Stimulated activated CD4-positive, alpha-beta T cell treated with anti-CD3 and anti-CD28 coated beads, Interleukin-4, amount 100 ng/mL, for 1 hour (primary cell): ENCODE results near the gene RBP3.
A peak's percentile ranks its signal among the peaks of the same experiment; 100 is the strongest.

Source experiments
- DNase-seq: peaks from one replicate; pipeline ENCODE4 v3.0.0-alpha.2; 2020

Gene RBP3

DNA sequence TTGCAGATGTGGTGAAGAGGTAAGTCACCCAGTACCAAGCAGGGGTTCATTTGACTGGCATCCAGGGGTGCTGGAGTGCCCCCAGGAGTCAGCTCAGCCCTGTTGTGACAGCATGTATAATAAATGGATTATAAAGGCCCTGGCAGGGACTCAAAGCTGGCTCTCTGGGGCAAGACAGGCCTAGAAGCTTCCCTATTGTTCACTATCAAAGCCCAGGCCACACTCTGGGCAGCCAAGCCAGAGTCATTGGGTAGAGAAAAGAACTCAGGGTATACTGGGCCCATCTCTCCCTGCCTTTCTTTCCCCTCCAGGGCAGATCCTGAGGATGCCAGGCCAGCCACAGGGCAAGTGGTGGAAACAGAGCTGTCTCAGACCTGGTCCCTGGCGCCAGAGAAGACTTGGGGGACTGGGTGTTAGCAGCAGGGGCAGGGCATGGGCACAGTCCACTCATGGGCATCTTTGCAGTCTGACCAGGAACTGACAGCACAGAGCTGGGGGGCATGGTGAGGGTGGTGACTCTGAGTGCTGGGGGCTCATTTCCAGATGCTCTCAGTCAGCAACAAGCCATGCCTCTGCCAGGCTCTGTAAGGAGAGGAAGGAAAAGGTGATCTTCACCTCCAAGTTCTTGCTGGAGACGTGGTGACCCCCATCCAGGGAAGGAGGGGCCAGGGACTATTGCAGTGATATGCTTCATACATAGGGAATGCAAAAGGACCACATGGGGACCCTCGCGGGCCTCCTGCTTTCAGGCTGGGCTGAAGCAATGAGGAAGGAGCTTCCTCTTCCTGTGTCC, 11.7 kb downstream of the RBP3 start:
- DNase-seq: no peak

- DNase-seq: no peak
Observed at GRCh38 chr10:47360419-47361040, 12.4 kb downstream of the RBP3 start.

DNA sequence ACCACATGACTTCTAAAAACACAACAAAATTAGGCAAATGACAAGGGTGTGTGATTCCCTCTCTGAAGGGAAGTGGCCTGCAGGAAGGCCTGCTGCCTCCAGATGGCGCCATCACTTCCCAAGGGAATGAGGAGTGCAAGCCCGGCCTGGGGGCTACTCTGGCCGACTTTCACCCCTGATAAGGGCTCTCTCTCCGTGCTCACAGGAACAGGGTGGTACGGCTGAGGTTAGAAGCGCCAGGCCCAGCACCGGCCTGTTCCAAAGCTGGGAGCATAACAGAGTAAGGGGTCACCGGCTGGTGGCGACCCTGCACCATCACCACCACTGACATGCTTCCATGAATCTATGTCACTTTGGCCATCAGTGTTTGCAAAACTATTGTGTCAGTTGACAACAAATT, 13.1 kb downstream of the RBP3 start:
- peak; percentile 9 for DNase-seq

DNA sequence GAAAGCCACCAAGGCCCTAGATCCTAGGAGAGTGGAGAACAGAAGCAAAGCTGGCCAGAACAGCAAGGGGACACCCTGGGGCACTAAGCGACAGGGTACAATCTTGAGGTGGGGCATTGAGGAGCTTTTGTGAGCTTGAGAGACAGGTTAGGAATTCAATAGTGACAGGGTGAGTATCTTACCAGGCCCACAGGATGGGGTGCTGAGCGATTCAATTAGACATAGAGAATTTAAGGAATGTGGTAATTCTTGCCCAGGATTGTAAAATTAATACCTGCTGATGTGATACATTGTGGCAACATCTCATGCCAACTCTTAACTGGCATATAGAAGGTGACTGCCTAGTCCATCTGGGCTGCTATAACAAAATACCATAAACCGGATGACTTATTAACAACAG, 14.0 kb downstream of the RBP3 start:
- DNase-seq: no peak

- DNase-seq: no peak
Observed at GRCh38 chr10:47363781-47364180, 15.6 kb downstream of the RBP3 start.

- no peak for DNase-seq
Observed at GRCh38 chr10:47364366-47364765, 16.2 kb downstream of the RBP3 start.

- DNase-seq: no peak
Observed at GRCh38 chr10:47364911-47365310, 16.7 kb downstream of the RBP3 start.

DNA sequence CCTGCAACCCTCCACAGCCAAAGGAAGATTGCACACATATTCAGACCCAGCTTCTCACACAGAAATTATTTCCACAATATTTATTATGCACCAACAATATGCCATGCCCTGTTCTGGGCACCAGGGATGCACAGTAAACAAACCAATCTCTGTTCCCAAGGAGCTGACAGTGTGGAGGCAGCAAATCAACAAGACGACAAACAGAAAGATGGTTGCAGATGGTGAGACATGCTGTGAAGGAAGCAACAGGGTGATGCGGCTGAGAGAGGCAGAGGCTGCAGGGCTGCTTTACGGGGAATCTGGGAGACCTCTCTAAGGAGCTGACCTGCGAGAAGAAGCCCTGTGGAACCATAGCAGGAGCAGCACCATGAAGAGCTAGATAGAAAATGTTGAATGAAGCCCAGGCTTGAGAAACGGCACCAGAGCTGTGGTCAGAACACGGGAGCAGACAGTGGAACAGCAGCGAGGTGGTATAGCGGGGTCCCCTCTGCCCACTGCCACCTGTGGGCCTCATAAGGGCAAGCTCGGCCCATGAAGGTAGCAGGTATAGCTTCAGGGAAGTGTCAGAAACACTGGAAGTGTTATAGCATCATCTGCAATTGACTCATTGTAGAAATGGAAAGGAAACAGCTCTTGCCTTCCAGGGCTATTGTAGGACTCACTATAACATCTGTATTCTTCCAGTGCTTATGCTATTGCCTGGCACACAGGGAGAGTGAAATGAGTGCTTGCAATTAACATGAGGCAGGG, 17.4 kb downstream of the RBP3 start:
- no peak for DNase-seq

- no peak for DNase-seq
Observed at GRCh38 chr10:47366181-47366631, 18.0 kb downstream of the RBP3 start.

GRCh38 chr10:47366731-47367460, 18.7 kb downstream of the RBP3 start:
- no peak for DNase-seq

GRCh38 chr10:47367646-47368045, 19.5 kb downstream of the RBP3 start:
- no peak for DNase-seq

- DNase-seq: no peak
Observed at GRCh38 chr10:47368431-47369180, 20.4 kb downstream of the RBP3 start.

DNA sequence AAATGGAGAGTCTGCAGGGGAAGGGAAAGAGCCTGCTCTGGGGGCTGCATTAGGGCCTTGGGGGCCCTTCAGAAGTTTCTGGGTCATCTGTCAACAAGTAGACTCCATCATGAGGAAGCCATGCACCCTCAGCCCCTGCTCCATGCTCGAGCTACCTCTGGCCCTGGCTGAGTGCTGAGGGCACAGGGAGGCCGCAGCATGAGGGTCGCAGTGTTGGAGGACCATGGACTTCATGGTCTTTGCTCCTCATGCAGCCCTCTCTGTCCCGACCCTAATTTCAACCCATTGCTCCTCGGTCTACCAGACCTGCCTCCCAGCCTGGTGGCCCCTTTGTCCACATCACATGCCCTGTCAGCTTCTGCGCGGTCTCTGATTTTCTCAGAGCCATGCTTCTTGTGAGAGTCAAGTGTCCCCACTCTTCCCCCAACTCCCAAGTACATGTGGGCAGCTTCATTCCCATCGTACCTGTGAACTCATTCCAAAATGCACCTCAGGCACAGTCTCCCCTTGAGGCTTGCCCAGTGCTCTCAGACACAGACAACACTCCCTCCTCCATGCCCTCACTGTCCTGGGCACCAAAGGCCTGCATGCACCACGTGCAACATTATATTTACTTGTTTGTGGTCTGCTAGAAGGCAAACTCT, 21.2 kb downstream of the RBP3 start:
- no peak for DNase-seq

DNA sequence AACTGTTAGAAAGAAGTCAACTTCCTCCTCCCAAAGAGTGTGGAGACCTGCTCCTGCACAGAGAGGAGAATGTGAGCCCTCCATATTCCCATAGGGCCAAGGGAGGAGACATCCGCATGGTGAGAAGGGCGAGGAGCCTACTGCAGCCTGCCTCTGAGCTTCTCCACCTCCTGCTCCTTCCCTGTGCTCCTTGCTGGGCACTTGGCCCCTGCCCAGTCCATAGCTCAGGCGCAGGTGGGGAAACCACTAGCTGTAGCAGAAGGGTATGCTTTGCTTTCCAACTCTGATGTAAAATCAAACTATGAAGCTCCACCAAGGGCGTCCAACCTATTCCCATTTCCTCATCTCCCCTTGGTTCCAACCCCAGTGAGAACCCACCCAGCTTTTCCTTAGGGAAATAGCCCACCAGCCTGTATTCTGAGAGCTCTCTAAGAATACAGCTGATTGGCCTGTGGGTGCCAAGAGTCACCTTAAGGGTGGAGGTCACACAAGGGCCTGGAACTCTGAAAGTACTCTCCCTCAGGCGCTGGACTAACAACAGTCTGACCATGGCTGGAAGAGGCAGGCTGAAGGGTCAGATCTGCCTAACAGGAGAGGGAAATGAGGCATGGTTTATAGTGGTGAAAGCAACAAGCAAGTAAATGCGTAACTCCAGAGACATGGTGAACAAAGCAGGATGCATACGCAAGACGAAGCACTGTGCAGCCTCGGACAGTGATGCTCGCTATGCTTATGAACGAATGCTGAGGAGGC, 22.0 kb downstream of the RBP3 start:
- no peak for DNase-seq

GRCh38 chr10:47370878-47371277, 22.7 kb downstream of the RBP3 start:
- no peak for DNase-seq

- no peak for DNase-seq
Observed at GRCh38 chr10:47371629-47372485, 23.7 kb downstream of the RBP3 start.

DNA sequence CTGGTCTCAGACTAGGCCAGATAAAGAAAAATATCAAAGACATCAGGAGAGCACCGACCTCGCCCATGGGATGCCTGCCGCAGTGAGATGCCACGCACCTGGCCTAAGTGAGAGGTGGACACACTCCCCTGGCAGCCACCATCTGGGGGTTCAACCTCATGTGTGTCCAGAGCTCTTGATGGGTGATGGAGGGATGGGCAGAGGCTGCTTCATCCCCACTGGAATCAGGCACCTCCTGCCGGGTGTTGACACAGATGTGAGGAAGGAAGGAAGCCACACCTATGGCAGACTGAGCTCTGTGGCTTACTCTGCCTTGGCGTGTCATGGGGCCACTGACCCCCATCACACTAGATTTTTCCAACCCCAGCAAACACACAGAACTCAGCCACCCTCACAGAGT, 24.6 kb downstream of the RBP3 start:
- DNase-seq: no peak

DNA sequence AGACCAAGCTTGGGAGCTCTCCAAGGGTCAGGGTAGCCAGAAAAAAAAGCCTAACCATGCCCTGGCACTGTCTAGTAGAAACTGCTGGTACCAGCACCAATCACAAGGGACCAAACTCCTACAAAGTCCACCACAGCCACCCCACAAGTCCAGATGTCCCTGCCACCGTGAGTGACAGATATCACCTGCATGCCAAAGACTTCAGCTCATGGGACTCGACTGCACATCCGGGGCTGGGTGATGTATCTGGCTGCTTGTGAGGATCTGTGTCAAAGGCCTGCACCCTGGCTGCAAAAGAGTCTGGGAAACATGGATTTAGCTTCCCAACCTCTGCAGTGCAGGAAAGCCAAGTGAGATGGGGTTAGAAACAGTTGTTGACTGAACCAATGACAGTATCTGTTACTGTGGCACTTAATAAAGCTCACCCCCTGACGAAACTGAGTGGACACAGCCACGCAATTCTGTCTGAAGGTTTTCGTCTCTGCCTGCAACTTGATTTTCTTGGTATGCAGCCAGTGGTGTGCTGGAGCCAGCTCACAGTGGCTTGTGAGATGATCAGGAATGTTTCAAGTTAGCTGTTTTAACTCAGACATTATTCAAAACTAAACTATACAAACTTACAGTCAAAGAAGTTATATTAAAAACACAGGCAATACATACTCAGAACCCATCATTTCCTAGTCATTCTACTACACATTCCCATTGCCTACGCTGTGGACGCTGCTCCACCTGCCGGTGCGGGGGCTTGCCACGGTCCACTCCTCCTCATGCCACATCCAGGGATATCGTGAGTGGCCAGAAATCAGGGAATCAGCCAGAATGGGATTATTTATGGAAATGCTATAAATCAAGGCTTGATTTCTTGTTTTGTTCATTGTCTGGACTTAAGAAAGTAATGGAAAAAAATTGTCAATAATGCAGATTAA, 26.7 kb downstream of the RBP3 start:
- DNase-seq: no peak
